Measurements from ENCODE around the gene SOD1. TPM values are rescaled to one million over a fixed set of nuclear protein-coding genes. Genes with fewer than 3 reads are reported as not detected.
A peak's percentile ranks its signal among the peaks of the same experiment; 100 is the strongest.

SOD1 gene
- total RNA-seq, 1 donor from 2014 or later: 188 TPM

DNA sequence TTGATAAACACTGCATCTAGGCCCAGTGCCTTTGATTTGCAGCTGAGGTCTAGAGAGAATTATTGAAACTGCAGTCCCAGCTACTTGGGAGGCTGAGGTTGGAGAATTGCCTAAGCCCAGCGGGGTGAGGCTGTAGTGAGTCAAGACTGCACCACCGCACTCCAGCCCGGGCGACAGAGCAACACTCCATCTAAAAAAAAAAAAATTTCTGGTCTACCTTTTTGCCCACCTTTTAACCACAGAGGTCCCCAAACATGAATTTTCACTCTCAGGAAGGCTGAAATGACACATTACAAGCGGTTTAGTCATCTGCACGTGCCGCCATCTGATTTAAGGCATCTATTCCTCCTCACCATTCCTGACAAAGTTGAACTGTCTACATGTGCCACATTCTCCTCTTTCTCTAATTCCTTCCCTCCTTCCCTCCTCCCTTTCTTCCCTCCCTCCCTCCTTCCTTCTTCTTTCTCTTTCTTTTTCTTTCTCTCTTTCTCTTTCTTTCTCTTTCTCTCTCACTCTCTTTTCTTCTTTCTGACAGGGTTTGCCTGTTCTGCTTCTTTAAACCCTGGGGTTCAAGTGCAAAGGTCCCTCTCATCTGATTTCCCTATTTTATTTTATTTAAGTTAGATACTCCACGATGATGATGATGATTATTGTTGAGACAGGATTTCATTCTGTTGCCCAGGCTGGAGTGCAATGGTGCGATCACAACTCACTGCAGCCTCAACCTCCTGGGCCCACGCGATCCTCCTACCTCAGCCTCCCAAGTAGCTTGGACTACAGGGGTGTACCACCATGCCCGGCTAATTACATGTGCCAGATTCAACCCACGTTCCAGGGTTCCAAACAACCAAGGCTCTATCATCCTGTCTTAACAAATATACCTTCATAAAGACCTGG, 3.0 kb upstream of the SOD1 start:
- TF ChIP-seq, protein P1, sequence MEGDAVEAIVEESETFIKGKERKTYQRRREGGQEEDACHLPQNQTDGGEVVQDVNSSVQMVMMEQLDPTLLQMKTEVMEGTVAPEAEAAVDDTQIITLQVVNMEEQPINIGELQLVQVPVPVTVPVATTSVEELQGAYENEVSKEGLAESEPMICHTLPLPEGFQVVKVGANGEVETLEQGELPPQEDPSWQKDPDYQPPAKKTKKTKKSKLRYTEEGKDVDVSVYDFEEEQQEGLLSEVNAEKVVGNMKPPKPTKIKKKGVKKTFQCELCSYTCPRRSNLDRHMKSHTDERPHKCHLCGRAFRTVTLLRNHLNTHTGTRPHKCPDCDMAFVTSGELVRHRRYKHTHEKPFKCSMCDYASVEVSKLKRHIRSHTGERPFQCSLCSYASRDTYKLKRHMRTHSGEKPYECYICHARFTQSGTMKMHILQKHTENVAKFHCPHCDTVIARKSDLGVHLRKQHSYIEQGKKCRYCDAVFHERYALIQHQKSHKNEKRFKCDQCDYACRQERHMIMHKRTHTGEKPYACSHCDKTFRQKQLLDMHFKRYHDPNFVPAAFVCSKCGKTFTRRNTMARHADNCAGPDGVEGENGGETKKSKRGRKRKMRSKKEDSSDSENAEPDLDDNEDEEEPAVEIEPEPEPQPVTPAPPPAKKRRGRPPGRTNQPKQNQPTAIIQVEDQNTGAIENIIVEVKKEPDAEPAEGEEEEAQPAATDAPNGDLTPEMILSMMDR (IDR thresholded peaks at IDR 0.05): no peak
- no peaks in the 10 kb centered on the region for H3K27me3 Mint-ChIP-seq (ENCODE audit: low read depth)
- no peak overlapping the region for H3K4me3 Mint-ChIP-seq (ENCODE audit: unreplicated experiment)
- no peaks in the 10 kb centered on the region for H3K9me3 Mint-ChIP-seq (ENCODE audit: low read depth)
- H3K27ac Mint-ChIP-seq (ENCODE audit: unreplicated experiment): no peak overlapping the region
- DNase-seq (ENCODE audit: low spot score): no peak
- peaks cover 17% of the 10 kb centered on the region for H3K4me1 Mint-ChIP-seq (ENCODE audit: low read depth)
- H3K36me3 Mint-ChIP-seq (ENCODE audit: low read depth): no peaks in the 10 kb centered on the region

DNA sequence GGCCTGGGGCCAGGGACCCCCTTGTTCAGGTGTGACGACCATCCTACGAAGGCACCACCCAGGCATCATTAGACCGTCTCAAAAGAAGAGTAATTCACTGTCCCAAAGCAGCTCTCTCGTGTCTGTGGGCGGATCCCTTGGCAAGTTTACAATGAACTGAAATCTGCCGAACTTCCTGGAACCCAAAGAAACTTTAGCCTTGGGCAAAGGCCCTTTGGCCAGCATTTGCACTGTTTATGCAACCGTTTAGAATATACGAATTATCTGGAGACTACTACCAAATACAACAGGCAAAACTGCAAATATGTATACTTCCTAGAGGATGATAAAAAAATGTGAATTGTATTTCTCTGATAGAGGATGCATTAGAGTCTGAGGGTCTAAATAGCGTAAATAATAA, 1.4 kb upstream of the SOD1 start:
- H3K36me3 Mint-ChIP-seq (ENCODE audit: low read depth): peaks cover 3% of the 10 kb centered on the region
- H3K27ac Mint-ChIP-seq (ENCODE audit: unreplicated experiment): no peak overlapping the region
- peaks cover 33% of the 10 kb centered on the region for H3K4me1 Mint-ChIP-seq (ENCODE audit: low read depth)
- H3K27me3 Mint-ChIP-seq (ENCODE audit: low read depth): no peaks in the 10 kb centered on the region
- H3K9me3 Mint-ChIP-seq (ENCODE audit: low read depth): no peaks in the 10 kb centered on the region
- TF ChIP-seq, protein P1 (IDR thresholded peaks at IDR 0.05): no peak
- H3K4me3 Mint-ChIP-seq (ENCODE audit: unreplicated experiment): no peak overlapping the region
- no peak for DNase-seq (ENCODE audit: low spot score)

DNA sequence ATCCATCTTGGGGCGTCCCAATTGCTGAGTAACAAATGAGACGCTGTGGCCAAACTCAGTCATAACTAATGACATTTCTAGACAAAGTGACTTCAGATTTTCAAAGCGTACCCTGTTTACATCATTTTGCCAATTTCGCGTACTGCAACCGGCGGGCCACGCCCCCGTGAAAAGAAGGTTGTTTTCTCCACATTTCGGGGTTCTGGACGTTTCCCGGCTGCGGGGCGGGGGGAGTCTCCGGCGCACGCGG, 282 bp upstream of the SOD1 start:
- H3K9me3 Mint-ChIP-seq (ENCODE audit: low read depth): no peaks in the 10 kb centered on the region
- H3K36me3 Mint-ChIP-seq (ENCODE audit: low read depth): peaks cover 4% of the 10 kb centered on the region
- peaks cover 40% of the 10 kb centered on the region for H3K4me1 Mint-ChIP-seq (ENCODE audit: low read depth)
- H3K27ac Mint-ChIP-seq (ENCODE audit: unreplicated experiment): peak overlapping the region; percentile 99
- H3K27me3 Mint-ChIP-seq (ENCODE audit: low read depth): no peaks in the 10 kb centered on the region
- H3K4me3 Mint-ChIP-seq (ENCODE audit: unreplicated experiment): peak overlapping the region; percentile 95
- TF ChIP-seq, protein P1 (IDR thresholded peaks at IDR 0.05): no peak
- DNase-seq (ENCODE audit: low spot score): no peak

DNA sequence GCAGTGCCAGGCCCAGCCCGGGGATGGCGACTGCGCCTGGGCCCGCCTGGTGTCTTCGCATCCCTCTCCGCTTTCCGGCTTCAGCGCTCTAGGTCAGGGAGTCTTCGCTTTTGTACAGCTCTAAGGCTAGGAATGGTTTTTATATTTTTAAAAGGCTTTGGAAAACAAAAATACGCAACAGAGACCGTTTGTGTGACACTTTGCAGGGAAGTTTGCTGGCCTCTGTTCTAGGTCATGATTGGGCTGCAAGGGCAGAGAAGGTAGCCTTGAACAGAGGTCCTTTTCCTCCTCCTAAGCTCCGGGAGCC, 719 bp downstream of the SOD1 start:
- no peak for DNase-seq (ENCODE audit: low spot score)
- Mint-ChIP-seq H3K4me1 (ENCODE audit: low read depth) (peaks cover 48% of the 10 kb centered on the region), H3K9me3 (ENCODE audit: low read depth) (no peaks in the 10 kb centered on the region), H3K4me3 (ENCODE audit: unreplicated experiment) (peak overlapping the region; percentile 93), H3K27me3 (ENCODE audit: low read depth) (no peaks in the 10 kb centered on the region), H3K27ac (ENCODE audit: unreplicated experiment) (peak overlapping the region; percentile 91), H3K36me3 (ENCODE audit: low read depth) (peaks cover 6% of the 10 kb centered on the region)
- TF ChIP-seq, protein P1 (IDR thresholded peaks at IDR 0.05): no peak

DNA sequence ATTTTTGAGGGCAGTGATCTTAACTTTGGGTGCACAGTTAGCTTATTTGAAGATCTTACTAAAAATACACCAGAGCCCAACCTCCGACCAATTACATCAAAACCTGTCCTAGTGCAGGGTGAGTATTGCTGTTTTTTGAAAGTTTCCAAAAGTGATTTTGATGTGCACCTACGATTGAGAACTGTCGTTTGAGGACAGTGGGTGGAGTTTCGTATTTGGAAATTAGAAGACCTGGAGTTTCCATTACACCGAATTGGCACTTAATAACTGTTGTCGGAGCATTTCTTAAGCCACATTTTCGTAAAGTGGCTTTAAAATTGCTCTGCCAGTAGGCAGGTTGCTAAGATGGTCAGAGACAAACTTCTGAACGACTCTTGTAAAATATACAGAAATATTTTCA, 1.1 kb downstream of the SOD1 start:
- Mint-ChIP-seq H3K36me3 (ENCODE audit: low read depth) (peaks cover 8% of the 10 kb centered on the region), H3K27me3 (ENCODE audit: low read depth) (no peaks in the 10 kb centered on the region), H3K27ac (ENCODE audit: unreplicated experiment) (peak overlapping the region; percentile 91), H3K4me3 (ENCODE audit: unreplicated experiment) (peak overlapping the region; percentile 93), H3K9me3 (ENCODE audit: low read depth) (no peaks in the 10 kb centered on the region), H3K4me1 (ENCODE audit: low read depth) (peaks cover 52% of the 10 kb centered on the region)
- no peak for DNase-seq (ENCODE audit: low spot score)
- TF ChIP-seq, protein P1 (IDR thresholded peaks at IDR 0.05): no peak
